HuH-7 (cell line): ENCODE measurements around the gene UBTD2.
A peak's percentile ranks its signal among the peaks of the same experiment; 100 is the strongest.
"Not testable (repeated sequence)": the region's sequence is repeated elsewhere in the genome, so short reads cannot be mapped to it uniquely, and the experiment has no call there.

Experiments used
- DNase-seq: peaks from one replicate; pipeline ENCODE4 v3.0.0; 2011; ENCODE audit warnings: low spot score

The UBTD2 gene

DNA sequence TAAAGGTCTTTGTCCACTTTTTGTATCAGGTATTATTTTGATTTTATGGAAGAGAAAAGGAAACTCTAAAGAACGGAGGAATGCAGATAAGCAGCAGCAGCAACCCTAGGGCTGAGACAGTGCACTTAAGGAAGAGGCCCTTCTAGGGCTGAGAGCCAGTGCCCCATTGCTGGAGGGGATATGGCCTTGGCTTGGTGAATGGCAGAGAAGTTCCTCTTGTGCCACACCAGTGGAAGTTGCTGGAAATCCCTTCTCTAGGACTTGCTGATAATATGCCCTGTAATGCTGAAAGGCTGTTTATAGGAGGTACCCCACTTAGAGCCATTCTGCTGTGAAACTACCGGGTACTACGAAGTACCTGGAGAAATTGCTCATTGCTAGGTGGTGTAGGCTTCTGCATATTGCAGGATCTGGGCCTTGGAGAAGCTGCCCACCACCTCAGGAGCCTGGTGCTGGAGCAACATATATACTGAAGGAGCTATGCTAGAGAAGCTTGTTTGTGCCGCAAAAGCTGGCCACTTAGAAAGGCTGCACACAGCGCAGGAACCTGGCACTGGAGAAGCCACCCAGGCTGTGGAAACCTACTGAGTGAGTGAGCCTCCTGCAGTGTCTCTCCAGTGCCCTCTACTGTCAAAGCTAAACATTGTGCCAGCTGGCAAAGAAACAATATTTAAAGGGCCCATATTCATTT lies 9.6 kb upstream of the UBTD2 start:
- DNase-seq = peak; percentile 61

DNA sequence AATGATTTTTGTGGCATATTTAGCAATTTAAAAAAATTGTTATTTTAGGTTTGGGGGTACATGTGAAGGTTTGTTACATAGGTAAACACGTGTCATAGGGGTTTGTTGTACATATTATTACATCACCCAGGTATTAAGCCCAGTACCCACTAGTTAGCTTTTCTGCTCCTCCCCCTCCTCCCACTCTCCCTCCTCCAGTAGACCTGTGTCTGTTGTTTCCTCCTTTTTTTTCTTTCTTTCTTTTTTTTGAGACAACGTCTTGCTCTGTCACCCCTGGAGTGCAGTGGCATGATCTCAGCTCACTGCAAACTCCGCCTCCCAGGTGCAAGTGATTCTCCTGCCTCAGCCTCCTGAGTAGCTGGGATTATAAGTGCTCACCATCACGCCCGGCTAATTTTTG lies 8.3 kb upstream of the UBTD2 start:
- DNase-seq = not testable (repeated sequence)

DNA sequence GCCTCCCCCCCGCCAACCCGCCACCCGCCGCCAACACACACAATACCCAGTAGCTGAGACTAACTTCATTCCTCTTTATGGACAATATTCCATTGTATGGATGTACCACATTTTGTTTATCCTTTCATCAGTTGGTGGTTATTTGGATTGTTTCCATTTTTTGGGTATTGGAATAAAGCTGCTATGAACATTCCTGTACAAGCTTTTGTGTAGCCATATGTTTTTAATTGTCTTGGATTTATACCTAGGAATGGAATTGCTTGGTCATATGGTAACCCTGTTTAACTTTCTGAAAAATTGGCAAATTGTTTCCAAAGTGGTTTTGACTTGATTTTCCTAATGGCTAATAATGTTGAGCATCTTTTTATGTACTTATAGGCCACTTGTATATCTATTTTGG lies 4.9 kb upstream of the UBTD2 start:
- no peak for DNase-seq

DNA sequence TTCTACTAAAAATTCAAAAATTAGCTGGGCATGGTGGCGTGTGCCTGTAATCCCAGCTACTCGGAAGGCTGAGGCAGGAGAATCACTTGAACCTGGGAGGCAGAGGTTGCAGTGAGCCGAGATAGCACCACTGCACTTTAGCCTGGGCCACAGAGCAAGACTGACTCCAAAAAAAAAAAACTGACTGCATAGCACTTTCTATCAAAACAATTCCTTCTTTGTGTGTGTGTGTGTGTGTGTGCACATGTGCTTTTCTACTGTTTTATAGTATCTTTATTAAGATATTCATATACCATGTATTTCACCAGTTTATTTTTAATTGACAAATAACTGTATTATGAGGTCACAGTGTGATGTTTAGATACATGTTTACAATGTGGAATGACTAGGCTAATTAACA lies 3.6 kb upstream of the UBTD2 start:
- DNase-seq = not testable (repeated sequence)

DNA sequence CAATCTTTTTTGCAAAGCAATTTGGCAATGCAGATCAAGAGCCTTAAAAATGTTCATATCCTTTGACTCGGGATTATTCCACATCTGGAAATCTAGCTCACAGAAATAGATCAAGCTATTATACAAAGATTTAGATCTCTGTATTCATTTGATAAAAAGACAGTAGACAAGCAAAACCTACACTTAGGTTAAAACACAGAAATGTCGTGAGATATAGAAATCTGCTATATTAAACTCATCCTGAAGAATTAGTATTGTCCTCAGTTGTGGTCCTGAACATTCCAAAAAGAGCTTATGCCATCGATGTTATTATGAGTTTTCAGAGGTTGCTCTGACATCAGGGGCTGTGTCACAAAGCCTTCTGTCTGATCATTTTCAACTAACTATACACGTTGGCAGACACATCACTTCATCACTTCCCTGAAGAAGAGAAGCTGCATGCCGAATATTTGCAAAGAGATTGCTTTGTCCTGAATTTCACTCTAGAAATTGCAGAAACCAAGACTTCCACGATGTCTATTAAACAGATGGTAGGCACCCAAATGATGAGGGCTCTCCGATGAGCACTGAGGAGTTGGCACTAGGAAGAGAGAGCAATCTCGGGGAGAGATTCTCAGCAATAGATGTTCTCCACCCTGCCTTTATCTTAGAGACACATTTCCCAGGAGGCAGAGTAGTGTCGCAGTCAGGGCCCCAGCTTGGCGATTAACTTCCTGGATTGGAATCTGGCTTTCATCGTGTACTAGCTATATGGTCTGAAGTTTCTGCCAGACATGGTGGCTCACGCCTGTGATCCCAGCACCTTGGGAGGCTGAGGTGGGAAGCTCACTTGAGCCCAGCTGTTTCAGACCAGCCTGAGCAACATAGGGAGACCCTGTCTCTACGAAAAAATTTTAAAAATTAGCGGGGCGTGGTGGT lies 1.9 kb upstream of the UBTD2 start:
- no peak for DNase-seq

DNA sequence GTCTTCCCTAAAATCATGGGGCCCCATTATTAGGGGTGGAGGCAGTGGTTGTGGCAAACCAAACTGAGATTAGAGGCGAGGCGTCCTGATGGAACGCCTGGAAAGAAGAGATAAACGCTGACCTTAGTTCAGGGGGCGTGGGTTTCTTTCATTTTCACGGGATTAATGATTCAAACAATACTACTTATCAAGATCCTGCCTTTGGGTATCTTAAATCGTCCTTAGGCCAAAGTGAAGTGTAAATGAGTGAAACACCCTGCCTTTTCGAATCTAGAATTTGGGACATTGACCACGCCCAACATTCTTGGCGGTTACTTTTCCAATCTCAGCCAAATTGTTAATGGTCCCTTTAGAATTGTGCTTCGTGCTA lies 1.0 kb upstream of the UBTD2 start:
- DNase-seq = no peak

DNA sequence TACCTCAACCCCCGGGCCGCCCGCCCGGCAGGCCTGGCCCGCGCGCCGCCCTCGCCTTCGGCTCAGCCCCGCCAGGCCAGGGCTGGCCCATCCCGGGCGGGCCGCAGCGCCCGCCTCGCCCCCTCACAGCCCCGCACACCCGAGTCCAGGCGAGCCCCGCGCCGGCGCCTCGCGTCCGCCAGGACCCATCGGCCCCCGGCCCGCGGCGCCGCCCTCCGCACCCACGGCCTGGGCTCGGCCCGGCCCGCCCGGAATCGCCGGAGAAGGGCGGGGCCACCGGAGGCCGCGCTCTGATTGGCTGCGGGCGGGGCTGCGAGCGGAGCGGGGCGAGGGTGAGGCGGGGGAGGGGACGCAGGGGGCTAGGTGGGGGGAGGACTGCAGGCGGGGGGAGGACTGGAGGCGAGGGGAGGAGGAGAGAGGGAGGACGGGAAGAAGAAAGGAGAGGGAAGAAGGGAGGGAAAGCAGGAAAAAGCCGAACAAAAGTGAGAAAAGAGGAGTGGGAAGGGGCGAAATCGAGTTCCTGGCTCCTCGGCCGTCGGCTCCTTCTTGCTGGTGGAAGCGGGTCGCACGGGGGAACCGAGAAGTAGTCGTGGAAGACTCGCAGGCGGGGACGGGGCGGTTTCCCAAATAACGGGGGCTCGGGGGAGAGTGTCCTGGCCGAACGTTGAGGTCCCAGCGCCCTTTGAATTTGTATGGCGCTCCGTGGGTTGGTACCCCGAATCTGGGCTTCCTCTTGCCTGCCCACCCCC lies 472 bp upstream of the UBTD2 start:
- peak; percentile 89 for DNase-seq

DNA sequence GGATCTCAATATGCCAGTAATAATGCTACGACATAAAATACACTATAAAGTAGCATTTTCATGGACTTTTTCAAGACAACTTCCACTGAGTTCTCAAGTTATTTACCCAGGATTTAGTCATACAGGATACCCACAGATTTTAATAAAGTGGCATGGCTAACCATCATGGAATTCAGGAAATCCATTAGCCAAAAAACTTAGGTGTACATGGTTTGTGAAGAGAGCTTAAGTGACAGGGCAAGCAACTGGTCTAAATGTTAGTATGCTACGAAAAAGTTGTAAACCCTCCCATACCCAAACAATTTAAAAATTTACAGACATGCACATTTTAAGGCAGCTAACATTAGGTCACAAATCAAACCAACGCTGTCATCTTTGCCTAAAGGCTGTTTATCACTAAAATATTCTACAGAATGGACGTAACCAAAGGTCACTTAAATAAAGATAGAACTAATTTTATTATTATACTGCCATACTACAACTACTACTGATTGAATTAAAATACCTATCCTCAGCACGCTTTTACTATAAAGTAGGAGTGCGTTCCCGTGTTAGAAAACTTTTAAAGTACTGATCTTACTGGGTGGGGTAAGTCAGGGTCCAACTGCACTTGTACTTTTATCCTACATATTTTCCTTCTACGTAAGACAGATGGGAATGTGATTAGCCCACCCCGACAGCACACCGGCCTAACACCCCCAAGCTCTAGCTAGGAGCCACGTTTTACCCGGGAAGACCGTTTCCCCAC lies 1.1 kb downstream of the UBTD2 start:
- no peak for DNase-seq

DNA sequence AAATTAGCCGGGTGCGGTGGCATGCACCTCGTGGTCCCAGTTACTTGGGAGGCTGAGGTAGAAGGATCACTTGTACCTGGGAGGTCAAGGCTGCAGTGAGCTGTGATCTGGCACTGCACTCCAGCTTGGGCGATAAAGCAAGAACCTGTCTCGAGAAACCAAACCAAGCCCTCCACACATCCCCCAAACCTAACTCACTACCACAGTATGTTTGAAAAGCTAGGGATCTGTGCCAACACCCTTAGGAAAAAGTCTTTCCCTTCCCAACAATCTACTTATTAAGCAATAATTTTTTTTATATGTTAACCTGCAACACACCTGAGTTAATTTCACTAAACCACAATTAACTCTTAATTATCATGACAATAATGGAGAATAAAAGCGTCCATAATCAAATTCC lies 2.2 kb downstream of the UBTD2 start:
- DNase-seq = no peak

DNA sequence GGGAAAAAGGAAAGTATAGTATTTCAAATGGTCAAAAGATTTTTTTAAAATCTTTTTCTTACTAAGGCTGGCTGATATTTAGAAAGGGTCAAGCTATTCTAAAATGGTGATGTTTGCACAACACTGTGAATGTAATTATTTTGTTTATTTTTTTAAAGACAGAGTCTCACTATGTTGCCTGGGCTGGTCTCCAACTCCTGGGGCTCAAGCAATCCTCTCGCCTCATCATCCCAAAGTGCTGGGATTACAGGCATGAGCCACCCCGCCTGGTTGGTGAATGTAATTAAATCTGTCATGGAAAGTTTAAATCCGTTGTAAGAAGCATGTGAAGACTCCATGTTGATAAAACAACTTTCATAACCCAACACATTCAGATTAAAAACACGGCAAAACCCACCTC lies 2.6 kb downstream of the UBTD2 start:
- no peak for DNase-seq

DNA sequence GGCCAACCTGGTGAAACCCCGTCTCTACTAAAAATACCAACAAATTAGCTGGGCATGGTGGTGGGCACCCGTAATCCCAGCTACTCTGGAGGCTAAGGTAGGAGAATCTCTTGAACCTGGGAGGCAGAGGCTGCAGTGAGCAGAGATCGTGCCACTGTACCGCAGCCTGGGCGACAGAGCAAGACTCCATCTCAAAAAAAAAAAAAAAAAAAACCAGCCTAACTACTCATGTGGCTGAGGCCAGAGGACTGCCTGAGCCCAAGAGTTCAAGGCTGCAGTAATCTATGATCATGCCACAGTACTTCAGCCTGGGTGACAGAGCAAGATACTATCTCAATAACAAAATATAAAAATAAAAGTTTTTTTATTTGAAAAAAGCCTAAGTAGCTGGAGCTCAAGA lies 3.2 kb downstream of the UBTD2 start:
- no peak for DNase-seq

DNA sequence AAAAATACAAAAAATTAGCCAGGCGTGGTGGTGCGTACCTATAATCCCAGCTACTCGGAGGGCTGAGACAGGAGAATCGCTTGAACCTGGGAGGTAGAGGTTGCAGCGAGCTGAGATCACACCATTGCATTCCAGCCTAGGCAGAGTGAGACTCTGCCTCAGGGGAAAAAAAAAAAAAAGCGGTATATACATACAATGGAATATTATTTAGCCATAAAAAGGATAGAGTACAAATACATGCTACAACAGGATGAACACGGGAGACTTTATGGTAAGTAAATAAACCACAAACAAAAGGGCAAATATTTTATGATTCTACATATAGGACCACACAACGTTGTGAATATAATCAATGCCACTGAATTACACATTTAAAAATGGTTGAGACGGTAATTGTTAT lies 5.2 kb downstream of the UBTD2 start:
- no peak for DNase-seq

DNA sequence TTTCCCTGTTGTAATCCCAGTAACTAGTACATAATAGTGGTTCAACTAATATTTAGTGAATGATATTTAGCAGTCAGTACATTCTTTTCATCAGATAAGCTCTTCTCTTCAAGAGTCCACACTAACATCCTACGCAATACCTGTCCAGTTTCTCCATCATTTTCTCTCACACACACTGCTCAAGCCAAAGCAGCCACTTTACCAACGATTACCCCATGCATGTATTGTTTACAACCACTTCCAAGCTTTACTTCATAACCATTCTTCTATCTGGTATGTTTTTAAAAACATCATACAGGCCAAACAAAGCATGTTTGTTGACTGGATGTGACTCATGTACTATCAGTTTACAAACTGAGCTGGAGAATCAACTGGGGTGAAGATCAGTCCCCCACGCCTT lies 7.3 kb downstream of the UBTD2 start:
- DNase-seq = peak; percentile 15

DNA sequence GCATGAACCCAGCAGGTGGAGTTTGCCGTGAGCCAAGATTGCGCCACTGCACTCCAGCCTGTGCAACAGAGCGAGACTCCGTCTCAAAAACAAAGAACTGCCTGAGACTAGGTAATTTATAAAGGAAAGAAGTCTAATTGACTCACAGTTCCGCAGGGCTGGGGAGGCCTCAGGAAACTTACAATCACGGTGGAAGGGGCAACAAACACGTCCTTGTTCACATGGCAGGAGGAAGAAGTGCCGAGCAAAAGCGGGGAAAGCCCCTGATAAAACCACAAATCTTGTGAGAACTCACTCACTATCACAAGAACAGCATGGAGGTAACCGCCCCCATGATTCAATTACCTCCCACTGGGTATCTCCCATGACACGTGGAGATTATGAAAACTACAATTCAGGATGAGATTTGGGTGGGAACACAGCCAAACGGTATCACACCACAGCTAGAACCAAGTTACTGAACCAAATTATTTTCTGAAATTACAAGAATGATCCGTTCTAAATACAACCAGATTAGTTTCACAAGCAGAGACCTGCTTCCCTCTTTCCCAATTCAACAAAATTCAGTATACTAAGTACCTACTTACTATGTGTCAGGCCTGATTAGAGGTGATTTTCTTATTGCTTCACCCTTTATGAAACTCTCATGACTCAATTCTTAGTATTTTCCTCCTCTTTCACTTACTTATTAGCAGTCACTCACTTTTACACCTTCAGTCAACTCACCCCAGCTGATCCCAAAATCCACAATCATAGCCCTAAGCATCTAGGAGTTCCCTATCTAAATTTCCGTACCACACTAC lies 8.4 kb downstream of the UBTD2 start:
- DNase-seq = no peak

DNA sequence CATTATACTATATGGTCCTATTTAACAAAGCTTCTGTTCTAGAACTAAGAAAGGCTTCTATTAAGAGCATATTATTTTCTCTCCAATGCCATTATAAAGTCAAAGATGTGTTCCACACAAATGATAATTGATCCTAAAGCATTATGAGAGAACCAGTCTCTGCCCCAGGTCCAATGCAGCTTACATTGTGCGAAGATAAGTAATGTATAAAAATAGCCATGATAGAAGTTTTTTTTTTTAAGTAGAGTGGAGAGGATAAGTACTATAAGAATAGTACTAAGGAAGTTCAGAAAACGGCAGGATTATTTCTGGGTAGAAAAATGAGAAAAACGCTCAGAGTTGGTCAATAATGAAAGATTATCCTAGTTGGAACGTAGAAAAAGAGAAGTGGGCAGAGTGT lies 15.6 kb downstream of the UBTD2 start:
- no peak for DNase-seq

DNA sequence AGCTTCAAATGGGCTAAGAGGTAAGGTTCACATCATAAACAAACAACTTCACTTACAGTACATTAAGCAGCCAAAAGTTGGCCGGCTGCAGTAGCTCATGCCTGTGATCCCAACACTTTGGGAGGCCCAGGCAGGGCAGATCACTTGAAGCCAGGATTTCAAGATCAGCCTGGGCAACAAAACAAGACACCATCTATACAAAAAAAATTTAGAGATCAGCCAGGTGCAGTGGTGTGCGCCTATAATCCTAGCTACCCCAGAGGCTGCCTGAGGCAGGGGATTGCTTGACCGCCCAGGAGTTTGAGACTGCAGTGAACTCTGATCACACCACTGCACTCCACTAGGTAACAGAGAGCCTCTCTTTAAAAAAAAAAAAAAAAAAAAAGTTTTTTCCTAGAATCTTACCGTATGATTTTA lies 16.9 kb downstream of the UBTD2 start:
- DNase-seq = no peak

DNA sequence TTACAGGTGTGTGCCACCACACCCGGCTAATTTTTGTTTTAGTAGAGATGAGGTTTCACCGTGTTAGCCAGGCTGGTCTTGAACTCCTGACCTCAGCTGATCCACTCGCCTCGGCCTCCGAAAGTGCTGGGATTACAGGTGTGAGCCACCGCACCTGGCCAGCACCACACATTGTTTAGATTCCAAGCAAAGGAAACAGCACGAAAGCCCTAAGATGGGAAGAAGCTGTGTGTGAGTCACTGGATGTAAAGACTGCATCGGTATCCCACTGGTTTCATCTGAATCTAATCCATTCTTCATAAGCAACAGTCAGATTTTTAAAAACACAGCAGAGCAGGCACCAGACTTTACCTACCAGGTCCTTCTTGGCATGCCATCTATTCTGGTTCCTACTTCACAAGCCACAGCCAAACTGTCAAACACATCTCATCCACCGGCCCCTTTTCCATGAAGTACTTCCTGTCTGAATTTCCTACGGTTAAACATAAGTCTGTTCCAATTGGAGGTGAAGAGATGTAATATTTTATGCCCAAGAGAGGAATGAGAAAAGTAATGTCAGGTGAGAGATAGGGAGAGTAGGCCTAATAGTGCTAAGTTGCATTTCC lies 17.4 kb downstream of the UBTD2 start:
- no peak for DNase-seq

DNA sequence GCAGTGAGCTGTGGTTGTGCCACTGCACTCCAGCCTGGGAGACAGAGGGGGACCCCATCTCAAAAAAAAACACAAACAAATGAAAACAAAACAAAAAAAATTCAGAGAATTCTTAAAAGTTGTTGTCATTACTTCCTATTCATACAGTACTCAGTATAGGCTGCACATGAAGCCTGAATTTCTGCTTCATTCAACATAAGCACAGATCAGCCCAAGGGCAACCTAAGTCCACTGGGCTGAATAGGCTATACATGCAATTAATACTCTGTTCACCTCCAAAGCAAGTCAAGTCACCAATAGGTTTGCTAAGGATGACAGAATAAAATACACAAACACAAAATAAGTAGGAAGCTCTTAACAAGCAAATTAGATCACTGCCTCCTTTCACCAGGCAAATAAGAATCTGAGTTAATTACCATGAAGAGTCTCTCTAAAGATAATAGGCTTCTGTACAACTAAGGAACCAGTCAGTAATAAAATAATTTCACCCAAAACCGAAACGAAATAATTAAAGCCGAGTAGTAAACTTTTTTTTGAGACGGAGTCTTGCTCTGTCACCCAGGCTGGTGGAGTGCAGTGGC lies 18.7 kb downstream of the UBTD2 start:
- DNase-seq = no peak

DNA sequence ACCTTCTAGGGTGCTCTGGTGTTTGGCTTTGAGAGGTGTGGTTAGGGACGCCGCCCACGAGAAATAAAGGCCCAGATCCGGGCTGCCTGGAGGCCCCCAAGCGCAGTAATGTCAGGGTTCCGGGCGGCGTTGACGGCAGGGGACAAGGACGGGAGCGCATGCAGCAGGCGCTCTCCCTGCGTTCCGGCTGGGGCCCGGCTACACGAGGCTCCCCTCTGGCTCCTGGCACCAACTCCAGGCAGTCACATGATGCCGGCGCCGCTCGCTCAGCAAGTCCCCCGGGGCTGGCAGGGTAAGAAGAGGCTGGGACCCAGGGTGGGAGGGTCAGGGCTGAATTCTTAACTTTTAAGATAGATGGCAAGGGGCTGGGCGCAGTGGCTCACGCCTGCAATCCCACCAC lies 28.1 kb downstream of the UBTD2 start:
- DNase-seq = no peak

DNA sequence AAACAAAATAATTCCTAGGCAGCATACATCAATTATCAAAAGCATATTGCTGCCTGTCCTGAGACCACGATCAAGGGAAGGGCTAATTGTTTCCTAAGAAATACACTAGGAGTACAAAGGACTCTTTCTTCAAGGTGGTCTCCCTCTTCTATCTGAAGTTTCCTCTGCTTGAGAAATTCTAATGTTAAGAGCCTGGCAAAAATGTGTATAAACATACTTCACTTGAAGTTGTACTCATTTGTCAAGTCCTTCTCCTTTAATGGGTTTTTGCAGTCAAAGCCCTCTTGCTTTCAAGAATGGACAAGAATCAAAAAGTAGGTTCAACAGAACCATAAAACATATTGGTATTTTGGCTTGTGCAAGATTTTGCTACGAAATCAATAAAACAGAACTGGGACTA lies 31.1 kb downstream of the UBTD2 start:
- DNase-seq = no peak

DNA sequence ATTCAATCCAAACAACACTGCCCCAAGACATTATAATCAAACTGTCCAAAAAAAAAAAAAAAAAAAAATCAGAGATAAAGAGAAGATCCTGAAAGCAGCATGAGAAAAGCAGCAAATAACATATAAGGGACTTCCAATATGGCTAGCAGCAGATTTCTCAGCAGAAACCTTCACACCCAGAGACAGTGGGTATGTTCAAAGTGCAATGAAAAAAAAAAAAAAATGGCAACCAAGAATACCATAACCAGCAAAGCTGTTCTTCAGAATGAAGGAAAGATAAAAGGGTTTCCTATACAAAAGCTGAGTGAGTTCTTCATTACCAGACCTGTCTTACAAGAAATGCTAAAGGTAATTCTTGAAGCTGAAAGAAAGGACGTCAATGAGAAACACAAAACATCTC lies 32.1 kb downstream of the UBTD2 start:
- no peak for DNase-seq
